Stimulated activated CD8-positive, alpha-beta memory T cell treated with anti-CD3 and anti-CD28 coated beads, Interleukin-7, amount 100 ng/mL, for 48 hours (primary cell): ENCODE measurements around the gene COL24A1.
"Not testable (repeated sequence)": the region's sequence is repeated elsewhere in the genome, so short reads cannot be mapped to it uniquely, and the experiment has no call there.

Source experiments
- DNase-seq, 2 donors: peaks; one replicate each; pipeline ENCODE4 v3.0.0-alpha.2; 2020; ENCODE audit warnings: low read depth in 1 of 2; ENCODE audit errors: extremely low read depth in 1 of 2

COL24A1 gene

DNA sequence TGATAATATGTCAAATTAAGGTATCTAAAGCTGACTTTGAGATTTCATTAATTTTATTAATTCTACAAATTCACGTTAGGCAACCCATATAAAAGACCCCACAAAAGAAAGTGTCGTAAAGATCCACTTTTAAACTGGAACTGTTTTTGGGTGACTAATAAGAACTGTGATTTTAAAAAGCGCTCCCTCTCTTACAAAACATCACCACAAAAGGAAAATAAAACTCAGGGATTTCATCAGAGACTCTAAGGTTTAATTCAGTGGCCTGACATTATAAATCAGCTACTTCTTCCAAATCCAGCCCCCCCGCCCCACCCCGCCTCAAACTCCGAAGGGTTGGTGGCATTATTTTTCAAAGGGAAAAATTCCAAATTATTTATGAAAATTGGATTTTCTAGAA is 2.7 kb downstream of the COL24A1 start:
- DNase-seq: no peak

DNA sequence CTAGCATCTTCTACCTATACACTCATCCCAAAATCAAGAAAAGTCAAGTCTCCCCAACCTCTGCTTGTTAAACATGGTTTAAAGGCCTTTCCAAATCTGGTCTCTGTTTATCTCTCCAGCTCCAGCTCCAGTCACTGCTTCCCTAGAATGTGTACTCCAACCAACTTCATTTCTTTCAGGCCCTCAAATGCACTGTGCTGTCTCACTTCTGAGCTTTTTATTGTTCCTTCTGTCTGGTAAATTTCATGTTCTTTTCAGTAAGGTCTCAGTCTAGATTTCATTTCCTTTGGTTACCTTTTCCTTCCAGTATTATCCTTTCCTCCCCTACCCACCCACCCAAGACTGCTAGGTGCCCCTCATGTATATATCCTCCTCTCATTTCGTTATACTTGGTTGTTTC is 3.7 kb downstream of the COL24A1 start:
- DNase-seq: no peak

DNA sequence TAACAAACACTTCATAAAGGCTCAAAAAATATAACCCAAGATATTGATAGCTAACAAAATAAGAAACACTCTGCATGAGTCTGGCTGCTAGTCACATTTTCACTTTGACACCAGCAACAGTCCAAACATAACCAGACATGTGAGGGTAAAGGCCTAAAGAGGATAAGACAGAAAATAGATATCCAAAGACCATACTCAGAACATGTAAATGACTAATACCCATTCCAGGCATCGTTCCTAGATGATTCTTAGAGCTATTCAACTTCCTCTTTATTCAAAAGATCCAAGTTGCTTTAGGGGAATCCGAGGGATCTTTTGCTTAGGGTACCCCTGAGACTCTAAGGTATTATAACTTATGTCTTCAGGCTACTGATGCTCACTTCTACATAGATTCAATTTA is 5.1 kb downstream of the COL24A1 start:
- DNase-seq: no peak

DNA sequence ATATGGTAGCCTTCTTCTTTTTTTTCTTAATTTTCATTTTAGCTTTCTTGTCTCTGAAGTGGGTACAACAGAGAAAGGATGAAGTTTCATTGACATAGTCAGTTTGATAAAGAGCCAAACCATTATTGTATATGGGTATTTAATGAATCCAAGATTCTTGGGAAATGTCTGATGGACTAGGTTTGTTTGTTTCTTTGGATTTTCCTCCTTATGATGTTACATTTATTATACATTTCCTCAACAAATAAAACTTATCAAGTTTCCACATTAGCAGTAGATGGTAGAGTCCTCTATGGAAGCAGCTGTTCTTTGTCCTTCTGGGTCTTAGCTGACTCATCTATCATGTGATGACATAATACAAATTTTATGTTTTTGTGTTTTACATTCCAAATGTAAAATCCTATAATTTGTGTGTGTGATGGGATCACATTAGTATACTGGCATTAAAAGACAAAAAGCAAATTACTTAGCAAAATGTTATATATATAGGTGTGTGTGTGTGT is 6.0 kb downstream of the COL24A1 start:
- no peak for DNase-seq

DNA sequence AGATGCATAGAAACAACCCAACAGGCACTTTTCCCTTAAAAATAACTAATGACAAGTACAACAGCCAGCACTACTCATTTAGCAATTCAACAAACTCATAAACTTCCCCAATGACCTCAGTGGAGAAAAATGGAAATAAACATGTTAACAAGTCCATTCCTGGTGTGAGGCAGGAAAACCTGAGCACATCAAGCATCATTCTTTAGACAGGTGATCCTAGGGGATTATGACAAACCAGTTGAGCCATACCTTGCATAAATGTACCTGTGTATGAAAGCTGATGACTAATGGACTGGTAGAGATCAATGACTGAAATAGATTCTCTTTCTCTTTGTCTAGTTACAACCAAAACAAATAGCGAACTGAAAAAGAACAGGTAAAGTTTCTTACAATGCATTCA is 7.0 kb downstream of the COL24A1 start:
- DNase-seq: no peak

DNA sequence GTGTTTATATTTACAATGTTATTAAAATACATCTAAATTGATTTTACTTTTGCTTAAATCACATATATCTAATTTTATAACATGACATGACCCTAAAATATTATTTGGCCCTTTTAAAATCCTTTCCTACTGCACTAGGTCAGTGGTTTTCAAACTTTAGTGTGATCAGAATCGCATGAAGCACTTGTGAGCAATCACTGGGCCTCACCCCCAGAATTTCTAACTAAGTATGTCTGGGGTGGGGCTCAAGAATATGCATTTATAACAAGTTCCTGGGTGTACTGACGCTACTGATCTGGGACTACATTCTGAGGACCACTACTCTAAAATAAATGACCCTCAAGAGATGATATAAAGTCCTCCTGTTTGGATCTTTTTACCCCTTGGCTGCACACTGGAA is 8.8 kb downstream of the COL24A1 start:
- DNase-seq: no peak

DNA sequence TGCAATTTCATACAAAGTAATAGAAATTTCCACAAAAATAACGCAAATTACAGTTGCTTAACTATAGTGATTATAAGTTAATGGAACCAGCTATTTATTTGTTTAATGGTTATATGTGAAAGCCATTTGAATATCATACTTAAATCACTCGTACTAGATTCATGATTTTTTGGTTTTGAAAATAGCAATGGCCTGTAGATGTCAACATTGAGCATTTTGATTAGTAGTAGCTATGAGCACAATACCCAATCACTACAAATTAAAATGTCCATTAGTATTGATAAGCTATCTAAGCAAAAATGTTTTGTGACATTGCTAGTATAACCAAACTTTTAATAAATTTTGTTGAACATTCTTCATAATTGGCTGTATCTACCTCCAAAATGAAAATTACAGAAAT is 10.0 kb downstream of the COL24A1 start:
- DNase-seq: no peak

DNA sequence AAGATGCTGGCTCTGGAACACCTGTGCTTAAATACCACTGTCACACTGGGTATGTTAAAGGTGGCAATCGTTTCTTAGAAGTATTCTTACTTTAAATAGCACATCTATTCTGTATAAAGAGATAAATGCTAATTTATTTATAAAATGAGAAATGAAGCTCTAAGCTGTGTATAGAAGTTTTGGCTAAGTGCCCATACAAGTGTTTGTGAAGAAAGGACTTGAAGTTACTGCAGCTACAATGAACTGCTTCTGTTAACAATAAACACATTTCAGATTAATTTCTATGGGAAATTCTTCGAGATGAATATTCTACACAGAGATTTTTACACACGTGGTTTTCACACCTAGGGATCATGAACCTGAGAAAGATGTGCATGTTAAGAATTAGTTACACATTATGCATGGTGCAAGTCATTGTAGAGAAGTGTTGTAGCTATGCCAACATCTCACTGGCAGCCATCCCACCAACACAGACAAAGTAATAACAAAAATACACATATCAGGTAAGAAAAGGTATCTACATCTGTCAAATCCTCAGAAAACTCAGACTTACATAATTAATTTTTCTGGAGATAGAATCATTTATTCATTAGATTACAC is 16.2 kb downstream of the COL24A1 start:
- no peak for DNase-seq

DNA sequence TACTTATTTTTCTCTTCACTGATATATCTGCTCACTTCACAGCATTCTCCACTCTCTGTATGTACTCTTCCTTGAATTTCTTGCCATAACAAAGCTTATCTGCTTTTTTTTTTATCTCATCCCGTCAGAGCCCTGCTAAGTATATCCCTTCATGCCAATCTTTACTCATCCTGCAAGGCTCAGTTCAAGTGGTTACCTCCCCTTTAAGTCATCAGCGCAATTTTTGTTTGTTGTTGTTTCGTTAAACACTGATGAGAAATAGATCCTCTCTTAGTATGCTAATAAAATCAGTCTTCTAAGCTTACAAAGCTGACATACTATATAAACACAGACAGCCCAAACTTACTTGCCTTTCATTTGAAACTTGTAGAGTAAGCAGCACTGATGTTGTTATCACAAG is 17.8 kb downstream of the COL24A1 start:
- DNase-seq: no peak

DNA sequence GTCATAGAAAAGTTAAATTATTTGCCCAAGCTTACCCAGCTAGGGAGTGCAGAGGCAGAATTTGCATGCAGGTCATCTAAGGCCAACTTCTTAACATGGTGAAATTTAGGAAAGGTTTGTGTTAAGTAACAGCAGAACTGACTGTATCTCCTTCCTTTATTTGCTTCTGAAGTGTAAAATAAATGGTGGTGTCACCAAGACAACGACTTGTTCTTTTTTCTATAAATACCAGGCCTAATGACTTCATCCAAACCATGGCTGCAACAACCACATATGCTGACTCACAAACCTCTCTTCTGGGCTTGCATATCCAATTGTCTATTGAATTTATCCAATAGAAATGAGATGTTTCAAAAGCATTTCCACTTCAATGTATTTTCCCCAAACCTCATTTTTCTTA is 19.1 kb downstream of the COL24A1 start:
- DNase-seq: no peak

DNA sequence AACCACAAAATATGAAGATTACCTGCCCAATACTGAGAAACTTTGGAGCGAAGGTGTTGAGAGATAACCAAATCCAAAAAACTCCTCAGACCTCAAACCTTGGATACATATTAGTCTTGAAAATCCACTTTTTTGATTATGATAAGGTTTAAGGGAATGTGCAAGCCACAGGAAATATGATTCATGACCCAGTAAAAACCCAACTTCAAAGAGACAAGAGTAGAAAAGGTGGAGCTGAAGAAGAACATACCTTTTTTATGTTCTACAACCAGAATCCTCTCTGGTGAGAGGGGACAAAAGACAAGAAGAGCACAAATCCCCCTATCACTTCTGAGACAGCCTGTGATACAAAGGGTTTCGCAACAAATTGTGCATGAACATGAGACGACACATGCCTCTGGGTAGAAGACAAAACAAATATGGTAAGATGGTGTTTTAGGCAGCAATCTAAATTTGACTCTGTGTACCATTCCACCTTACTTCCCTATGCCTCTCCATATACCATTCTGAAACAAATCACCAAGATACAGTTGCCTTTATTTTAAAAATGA is 37.3 kb downstream of the COL24A1 start:
- DNase-seq: no peak

DNA sequence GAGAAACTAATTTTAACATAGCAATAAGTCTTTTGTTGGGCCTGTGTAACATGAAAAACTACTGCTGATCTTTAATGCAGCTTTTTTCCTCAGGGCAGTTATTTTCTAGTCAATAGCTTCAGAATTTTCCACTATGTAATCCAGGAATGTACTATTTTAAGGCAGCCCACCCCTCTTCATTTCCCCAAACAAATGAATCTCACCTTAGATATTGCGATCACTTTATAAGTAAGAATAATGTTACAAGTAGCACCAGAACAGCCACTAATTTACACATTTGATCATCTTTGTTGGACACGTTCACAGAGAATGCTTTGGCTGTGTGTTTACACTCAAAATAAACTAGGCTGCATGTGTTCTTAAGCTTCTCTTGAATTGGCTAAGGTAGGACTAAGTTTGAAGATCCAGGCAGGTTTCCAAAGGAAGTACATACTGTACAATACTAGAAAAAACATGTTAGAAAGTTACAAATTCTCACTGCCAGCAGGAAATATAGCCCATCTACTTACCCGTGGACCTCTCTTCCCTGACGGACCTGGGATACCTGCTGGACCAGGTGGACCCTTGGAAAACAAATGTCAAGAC is 41.7 kb downstream of the COL24A1 start:
- DNase-seq: no peak

DNA sequence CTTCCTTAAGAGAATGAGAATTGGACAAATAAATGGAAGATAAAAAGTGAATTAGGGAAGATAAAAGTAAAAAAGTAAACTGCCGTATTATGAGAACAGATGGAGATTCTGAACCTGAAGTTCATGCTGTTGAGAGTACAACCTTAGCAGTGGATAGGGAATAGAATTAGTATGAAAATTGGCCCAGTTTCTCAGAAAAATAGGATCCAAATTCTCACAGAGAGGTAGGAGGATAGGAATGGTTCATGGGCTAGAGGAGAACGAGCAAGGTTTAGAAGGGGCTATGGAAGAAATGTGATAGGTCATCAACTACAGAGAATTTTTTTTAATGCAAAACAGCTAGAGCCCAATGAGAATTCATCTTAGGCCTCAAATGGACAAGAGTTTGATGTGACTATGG is 42.3 kb downstream of the COL24A1 start:
- DNase-seq: no peak

DNA sequence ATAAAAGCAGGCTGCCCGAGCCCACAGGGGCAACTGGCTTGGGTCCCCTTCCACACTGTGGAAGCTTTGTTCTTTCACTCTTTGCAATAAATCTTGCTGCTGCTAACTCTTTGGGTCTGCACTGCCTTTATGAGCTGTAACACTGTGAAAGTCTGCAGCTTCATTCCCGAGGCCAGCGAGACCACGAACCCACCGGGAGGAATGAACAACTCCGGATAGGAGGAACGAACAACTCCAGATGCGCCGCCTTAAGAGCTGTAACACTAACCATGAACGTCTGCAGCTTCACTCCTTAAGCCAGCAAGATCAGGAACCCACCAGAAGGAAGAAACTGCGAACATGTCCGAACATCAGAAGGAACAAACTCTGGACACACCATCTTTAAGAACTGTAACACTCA is 45.0 kb downstream of the COL24A1 start:
- not testable (repeated sequence) for DNase-seq

DNA sequence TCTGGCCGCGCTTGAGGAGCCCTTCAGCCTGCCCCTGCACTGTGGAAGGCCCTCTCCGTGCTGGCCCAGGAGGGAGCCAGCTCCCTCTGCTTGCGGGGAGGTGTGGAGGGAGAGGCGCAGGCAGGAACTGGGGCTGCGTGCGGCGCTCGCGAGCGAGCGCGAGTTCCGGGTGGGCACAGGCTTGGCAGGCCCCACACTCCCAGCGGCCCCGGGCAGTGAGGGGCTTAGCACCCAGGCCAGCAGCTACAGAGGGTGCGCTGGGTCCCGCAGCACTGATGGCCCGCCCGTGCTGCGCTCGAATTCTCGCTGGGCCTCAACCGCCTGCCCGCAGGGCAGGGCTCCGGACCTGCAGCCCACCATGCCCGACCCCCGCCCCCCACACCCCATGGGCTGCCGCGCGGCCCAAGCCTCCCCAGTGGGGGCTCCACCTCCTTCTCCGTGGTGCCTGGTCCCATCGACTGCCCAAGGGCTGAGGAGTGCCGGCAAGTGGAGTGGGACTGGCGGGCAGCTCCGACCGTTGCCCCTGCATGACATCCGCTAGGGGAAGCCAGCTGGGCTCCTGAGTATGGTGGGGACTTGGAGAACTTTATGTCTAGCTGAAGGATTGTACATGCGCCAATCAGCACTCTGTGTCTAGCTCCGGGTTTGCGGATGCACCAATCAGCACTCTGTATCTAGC is 46.0 kb downstream of the COL24A1 start:
- no peak for DNase-seq

DNA sequence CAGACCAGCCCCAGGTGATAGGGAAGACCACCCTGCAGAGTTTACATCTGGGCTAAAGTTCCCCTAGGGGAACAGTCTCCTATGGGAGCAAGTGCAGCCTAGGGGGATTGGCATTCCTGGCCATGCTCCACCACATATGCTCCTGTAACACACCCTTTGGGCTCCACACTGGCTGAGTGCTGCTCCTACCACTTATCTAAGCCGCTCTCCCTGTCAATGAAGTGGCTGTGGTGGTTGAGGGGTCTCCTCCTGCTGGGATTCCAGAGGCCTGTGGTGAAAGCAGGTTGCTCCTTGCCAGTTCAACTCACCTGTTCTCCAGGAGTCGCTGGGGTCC is 51.1 kb downstream of the COL24A1 start:
- DNase-seq: no peak

DNA sequence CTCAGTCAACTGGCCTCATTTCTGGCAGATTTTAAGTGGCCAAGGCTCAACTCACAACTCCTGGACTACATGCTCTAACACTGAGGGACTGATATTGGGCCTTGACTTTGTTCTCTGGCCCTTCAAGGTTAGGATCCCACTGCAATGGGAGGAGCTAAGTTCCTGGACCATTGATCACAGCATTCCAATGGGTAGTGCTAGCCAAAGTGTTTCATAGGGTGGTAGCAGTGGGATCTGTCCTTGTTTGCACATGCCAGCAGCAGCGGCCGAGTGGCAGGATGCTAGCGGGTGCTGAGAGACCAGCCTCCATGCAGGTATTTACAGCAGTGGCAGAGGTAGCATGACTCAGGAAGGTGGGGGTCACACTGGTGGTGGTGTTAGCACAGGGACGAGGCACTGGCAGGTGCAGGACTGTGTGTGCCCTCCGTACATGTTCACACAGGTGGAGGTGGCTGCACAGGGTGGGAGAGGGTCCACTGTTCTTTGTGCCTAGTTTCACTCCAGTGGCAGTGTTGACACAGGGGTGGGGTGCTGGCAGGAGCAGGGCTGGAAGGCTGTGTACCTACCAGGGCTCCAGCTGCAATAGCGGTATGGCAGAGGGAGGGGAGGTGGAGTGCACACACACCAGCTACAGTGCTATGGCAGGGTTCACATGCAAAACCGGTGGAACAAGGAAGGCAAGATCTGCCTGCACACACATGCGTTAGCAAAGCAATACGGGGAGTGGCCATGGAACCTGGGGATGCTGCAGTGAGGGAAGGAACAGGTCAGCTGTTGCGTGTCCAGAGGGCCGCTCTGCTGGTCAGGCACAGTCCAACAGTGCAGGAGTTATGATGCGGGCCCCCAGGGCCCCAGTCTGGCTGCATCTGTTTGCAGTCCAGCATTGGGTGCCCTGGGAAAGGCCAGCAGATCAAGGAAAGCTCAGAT is 51.7 kb downstream of the COL24A1 start:
- no peak for DNase-seq

DNA sequence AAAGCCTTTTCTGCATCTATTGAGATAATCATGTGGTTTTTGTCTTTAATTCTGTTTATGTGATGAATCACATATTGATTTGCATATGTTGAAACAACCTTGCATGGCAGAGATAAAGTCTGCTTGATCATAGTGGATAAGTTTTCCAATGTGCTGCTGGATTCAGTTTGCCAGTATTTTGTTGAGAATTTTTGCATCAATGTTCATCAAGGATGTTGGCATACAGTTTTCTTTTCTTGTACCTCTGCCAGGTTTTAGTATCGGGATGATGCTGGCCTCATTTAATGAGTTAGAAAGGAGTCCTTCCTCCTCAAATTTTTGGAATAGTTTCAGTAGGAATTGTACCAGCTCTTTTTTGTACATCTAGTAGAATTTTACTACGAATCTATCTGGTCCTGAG is 55.0 kb downstream of the COL24A1 start:
- no peak for DNase-seq

DNA sequence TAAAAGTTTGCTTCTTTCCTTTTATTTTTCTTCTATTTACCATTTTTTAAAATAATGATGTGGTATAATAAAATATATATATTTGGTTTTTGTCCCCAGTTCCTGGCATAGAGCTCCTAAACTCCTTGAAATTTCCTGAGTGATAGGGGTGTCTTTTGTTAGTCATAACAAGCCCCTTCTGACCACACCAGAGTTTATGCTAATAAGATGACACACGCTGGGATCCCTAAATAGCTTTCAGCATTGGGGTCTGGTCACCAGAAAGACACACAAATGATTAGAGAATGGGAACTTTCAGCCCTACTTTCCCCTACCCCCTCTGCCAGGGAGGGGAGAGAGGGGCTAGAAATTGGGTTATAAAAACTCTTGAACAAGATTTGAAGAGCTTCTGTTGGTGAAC is 56.2 kb downstream of the COL24A1 start:
- no peak for DNase-seq

DNA sequence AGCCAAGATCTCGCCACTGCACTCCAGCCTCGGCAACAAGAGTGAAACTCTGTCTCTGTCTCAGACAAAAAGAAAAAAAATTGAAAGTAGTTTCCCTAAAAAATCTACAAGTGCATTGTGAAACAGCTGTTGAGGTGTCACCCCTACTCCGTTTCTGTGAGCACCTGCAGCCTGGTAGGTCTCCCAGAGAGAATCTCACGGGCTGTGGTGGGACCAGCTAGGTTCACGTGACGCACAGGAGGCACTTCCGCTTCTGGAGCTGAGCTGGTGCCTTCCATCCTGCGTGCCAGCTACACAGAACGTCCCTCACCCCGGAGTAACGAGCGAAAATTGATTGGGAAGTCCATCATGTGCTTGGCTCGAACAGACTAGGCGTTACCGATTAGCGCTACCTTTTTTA is 66.8 kb downstream of the COL24A1 start:
- DNase-seq: no peak

DNA sequence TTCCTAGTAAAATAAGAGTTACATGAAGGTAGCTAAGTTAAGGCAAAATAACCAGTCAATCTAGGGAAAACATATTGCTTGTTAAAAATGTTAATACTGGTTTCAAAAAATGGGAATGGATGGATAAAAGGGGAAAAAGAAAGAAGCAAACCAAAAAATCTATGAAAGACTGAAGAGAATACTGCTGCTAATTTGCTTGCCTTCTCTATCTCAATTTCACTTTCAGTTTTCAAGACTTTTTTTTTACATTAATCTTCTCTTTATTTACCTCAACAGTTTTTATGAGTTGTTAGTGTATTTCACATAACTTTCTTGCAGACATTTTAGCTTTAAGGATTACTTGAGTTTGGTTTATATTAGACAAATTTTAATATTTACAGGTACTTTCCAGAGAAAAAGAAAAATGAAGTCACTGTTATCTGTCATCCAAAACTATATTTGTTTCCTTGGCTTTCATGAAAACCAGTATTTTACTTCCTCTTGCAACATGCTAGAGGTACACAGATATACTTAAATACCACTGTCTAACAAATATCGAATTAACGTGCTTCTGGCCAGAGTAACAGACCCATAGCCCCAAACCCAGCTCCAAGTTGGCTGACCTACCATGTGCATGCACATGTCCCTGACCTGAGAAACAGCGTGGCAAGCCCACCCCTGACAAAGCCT is 70.7 kb downstream of the COL24A1 start:
- no peak for DNase-seq
